DMS153 (cell line): ENCODE data around the gene SCGB3A1.

Experiments
- DNase-seq: peaks from one replicate; lab custom pipeline; 2025; lab: John Stamatoyannopoulos, UW

SCGB3A1 gene, protein sequence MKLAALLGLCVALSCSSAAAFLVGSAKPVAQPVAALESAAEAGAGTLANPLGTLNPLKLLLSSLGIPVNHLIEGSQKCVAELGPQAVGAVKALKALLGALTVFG

DNA sequence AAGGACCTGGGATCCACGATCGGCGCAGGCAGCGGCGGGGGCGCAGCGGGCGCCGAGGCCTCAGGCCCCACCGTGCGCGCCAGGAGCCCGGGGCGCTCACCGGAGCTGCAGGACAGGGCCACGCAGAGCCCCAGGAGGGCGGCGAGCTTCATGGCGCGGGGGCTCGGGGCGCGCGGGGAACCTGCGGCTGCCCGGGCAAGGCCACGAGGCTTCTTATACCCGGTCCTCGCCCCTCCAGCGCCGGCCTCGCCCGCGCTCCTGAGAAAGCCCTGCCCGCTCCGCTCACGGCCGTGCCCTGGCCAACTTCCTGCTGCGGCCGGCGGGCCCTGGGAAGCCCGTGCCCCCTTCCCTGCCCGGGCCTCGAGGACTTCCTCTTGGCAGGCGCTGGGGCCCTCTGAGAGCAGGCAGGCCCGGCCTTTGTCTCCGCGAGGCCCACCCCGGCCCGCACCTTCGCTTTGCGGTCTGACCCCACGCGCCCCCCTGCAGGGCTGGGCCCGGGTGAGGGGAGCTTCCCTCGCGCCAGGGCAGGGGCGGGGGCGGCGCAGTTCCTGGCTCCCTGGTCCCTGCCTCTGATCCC is at the start of gene SCGB3A1:
Gene SCGB3A1, minus strand, starts transcription at position 189 of the 577 bp plus-strand sequence. Its CDS starts 37 bp downstream, at position 152.
- DNase-seq, result no peak

DNA sequence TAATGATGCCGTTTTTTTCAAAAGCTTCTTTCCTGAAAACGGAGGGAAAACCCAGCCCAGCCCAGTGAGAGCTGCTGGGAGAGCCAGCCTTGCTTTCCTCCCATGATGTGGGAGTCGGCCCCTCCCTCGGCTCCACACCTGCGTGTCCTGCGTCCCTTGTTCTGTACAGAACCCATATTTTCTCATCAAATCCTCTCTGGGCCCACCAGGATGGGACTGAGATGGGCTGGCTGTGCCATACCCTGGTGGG is 49.2 kb upstream of the SCGB3A1 start:
- DNase-seq, result no peak

GRCh38 chr5:180639741-180640610 is 48.7 kb upstream of the SCGB3A1 start:
- DNase-seq, result no peak

DNA sequence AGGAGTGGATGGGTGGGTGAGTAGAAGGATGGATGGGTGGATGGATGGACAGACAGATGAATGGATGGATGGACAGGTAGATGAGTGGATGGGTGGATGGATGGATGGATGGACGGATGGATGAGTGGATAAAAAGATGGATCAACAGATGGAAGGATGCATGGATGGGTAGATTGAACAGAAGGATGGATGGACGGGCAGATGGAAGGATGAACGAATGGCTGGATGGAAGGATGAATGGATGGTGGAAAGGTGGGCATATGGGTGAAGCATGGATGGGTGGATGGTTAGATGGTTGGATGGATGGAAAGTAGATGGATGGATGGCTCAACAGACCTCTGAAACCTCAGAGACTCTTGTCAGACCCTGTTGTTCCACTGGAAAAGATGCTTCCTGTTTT is 48.0 kb upstream of the SCGB3A1 start:
- DNase-seq, result no peak

GRCh38 chr5:180637962-180638680 is 46.8 kb upstream of the SCGB3A1 start:
- no peak for DNase-seq

DNA sequence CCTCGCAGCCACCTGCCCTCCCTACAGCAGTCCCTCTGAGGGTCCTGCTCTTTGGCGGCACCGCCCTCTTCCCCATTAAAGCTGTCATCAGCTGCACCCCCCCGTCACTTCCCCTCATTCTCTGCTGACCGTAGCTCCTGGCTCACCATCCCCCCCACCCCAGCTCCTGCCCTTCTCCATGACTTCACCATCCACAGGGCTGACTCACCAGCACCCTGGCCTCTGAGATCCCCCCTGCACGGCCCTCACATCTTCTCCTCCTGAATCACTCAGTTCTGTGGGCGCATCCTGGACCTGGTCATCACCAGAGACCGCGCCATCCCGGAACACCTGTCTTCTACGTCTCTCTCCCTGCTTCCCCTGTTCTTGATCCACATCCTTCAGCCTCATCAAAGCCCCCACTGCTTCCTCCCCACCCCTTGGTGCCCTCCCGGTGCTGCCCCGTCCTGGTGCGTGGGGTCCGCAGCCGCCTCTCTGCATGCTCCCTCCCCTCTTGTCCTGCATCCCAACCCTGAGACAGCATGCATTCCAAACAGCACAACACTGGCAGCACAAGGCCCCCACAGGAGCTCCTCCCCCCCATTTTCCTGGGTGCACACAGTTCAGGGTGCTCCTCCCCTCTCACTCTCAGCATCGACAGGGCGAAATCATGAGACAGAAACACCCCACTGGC is 45.2 kb upstream of the SCGB3A1 start:
- DNase-seq, result no peak

DNA sequence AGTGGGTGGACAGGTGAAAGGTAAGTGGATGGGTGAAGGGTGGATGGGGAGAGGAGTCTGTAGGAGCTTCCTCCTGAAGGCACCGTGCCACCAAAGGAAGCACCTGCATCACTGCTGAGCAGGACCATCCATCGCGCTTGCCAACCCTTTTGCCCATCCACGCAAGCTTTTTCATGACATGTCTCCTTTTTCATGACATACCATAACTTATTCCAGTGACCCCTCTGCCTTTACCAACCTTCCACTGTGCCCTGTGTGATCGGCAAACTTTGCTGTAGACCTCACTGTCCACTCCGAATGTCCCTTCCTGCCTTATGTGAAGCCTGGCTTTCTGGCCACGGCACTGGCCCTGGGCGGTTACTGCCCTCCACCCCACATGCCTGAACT is 44.7 kb upstream of the SCGB3A1 start:
- no peak for DNase-seq

DNA sequence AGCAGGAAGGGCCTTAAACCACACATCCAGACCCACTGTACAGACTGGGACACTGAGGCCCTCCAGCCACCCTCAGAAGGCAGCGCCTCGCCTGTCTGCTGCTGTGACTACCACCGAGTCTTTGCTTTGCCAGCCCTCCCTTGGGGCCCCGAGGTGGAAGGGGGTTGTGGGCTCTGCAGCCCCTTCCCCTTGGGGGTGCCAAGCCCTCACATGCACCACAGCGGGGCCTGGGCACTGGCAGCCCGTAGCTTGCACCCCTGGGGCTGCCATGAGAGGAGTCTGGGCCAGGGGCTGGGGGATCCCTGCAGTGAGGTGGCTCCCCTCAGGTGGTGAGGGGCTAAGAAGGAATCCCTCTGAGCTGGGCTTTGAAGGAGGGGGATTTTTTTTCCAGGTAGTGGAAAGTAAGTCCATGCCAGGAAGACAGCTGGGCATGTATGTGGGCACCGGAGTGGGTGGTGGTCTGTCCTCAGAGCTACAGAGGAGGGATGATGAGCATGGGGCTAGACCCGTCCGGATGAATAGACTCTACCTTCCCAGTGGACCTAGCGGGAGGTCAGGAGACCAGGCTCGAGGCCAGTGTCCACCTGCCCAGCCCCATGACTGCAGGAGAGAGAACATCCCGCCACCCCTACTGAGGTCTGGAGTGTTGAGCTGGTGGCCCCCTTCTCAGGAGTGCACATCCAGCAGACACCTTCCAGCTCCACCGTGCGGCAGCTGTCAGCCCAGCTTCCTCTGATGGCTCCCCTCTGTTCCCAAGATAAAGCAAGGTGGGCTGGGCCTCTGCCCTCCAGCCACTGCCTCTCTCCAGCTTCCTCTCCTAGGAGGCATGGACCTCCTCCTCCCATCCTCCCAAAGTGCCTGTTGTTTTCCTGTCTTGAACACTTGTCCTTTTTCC is 42.2 kb upstream of the SCGB3A1 start:
- no peak for DNase-seq

DNA sequence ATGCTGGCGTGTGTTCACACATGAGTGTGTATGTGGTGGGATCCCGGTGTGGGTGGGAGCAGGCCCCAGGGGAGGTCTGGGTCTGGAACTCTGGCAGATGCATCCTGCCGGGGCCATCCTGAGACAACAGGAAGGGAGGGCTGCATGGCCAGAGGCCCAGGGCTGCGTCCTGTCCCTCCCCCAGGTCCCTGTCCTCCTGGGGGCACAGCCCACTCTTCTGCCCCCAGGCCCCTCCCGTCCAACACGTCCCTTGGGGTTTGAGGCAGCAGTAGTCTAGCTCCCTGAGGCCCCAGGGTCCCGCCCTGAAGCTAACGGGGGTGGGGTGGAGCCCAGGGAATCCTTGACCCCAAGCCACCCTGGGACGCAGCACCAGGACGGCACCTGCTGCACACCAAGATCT is 41.5 kb upstream of the SCGB3A1 start:
- no peak for DNase-seq

- no peak for DNase-seq
These were observed 40.5 kb upstream of the SCGB3A1 start for GRCh38 chr5:180631549-180632383.

DNA sequence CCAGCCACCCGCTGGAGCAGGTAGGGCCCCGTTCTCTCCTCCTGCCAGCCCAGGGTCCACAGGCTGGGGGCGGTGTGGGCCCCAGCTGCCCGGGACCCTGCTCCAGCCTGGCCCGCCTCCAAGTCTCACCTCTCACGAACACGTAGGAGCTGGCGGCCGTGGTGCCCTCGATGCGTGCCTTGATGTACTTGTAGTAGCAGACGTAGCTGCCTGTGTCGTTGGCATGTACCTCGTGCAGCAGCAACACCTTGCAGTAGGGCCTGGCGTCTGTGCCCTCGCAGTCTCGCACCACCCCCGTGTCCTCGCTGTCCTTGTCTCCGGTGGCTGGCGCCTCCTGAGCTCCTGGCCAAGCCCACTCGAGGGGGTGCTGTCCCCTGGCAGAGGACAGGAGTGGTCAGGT is 39.1 kb upstream of the SCGB3A1 start:
- no peak for DNase-seq

GRCh38 chr5:180629831-180630382 is 38.6 kb upstream of the SCGB3A1 start:
- no peak for DNase-seq

GRCh38 chr5:180628827-180629750 is 37.8 kb upstream of the SCGB3A1 start:
- no peak for DNase-seq

DNA sequence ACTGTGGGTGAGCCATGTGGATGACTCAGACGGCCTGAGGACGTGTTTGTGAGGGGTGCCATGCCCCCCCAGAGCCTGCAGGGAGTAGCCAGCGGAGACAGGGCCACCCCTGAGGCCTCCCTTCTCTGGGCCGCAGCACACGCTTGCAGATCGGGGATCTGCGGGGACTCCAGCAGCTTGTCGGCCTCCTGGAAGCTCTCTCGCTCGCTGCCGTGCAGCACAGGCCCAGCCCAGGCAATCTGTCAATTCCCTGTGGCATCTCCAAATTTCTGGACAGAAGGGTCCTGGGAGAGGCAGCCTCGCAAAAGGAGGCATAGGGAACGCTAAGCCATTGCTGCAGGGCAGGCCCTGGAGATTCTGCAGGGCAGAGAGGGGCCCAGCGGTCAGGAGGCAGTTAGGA is 36.9 kb upstream of the SCGB3A1 start:
- DNase-seq, result no peak

DNA sequence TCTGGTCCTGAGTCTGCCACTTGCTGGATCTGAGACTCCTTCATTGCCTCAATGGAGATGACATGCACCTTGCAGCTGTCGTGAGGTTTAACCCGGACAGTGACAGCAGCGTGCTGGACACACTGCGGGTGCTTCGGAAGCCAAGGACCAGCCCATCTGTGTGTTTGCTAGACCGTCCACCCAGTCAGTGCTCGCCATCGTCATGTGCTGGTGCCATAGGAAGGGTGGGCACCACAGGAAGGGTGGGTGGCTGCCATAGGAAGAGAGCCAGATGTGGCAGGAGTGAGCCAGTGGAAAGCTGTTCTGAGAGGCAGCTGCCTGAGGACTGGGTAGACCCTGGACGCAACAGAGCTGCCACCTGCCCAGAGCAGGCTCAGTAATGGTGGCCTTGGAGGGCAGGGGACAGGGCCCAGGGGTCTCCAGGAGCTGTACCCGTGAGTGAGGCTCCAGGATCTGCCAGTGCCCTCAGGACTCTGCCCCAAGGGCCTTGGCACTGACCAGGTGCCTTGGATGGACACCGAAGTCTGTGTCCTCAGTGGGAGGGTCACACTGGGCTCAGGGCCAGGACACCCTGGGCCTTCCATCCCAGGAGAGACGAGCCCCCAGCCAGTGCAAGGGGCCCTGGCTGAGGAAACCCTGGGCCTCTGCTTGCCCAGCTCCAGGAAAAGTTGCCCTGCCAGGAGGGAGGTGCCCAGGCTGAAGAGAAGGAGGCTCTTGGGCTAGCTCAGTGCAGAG is 36.3 kb upstream of the SCGB3A1 start:
- no peak for DNase-seq

GRCh38 chr5:180626661-180627385 is 35.5 kb upstream of the SCGB3A1 start:
- DNase-seq, result no peak

- no peak for DNase-seq
These were observed 34.7 kb upstream of the SCGB3A1 start for GRCh38 chr5:180625791-180626660.
